Mesendoderm (in vitro differentiated cells): ENCODE data around the gene EYS.
"Not testable (repeated sequence)": the region's sequence is repeated elsewhere in the genome, so short reads cannot be mapped to it uniquely, and the experiment has no call there.

Experiments used
- DNase-seq: peaks from one replicate; pipeline ENCODE4 v3.0.0; 2013
- H2AK5ac ChIP-seq: 2 replicates; pipeline ENCODE4 v1.6.1; 2013; ENCODE audit warnings: low read length, inconsistent platforms
- H2BK120ac ChIP-seq: 2 replicates; pipeline ENCODE4 v1.6.1; 2013; ENCODE audit warnings: low read depth, mild to moderate bottlenecking, low read length, moderate library complexity, mixed read lengths
- H2BK15ac ChIP-seq: replicated peaks from 2 replicates; pipeline ENCODE4 v1.6.1; 2013; ENCODE audit warnings: low read depth, mild to moderate bottlenecking, moderate library complexity
- H2BK5ac ChIP-seq: 2 replicates; pipeline ENCODE4 v1.6.1; 2013; ENCODE audit warnings: low read length, inconsistent platforms
- H3K18ac ChIP-seq: 2 replicates; pipeline ENCODE4 v1.6.1; 2013; ENCODE audit warnings: mild to moderate bottlenecking, low read length, mixed read lengths
- H3K23ac ChIP-seq: one replicate; pipeline ENCODE4 v1.6.1; 2013; ENCODE audit warnings: low read length
- H3K27ac ChIP-seq: 2 replicates; pipeline ENCODE4 v1.5.1; 2013; ENCODE audit warnings: low read depth, mild to moderate bottlenecking, inconsistent platforms, low read length, moderate library complexity
- H3K27me3 ChIP-seq: 2 replicates; pipeline ENCODE4 v1.6.1; 2013; ENCODE audit warnings: low read length, control low read depth, mild to moderate bottlenecking, inconsistent platforms; ENCODE audit not compliant: insufficient read depth, poor library complexity
- H3K36me3 ChIP-seq: 2 replicates; pipeline ENCODE4 v1.6.1; 2013; ENCODE audit warnings: low read length, inconsistent platforms; ENCODE audit not compliant: control insufficient read depth, insufficient read depth
- H3K4ac ChIP-seq: one replicate; pipeline ENCODE4 v1.6.1; 2013; ENCODE audit warnings: low read depth, mild to moderate bottlenecking, low read length, moderate library complexity
- H3K4me1 ChIP-seq: 2 replicates; pipeline ENCODE4 v1.6.1; 2013; ENCODE audit warnings: low read depth, low read length, inconsistent platforms; ENCODE audit not compliant: control insufficient read depth
- H3K4me2 ChIP-seq: 2 replicates; pipeline ENCODE4 v1.6.1; 2013; ENCODE audit warnings: low read length
- H3K4me3 ChIP-seq: 2 replicates; pipeline ENCODE4 v1.5.1; 2013; ENCODE audit warnings: mild to moderate bottlenecking, low read length
- H3K56ac ChIP-seq: one replicate; pipeline ENCODE4 v1.6.1; 2013; ENCODE audit warnings: low read length
- H3K79me1 ChIP-seq: 2 replicates; pipeline ENCODE4 v1.6.1; 2013; ENCODE audit warnings: low read length, inconsistent platforms
- H3K79me2 ChIP-seq: 2 replicates; pipeline ENCODE4 v1.6.1; 2013; ENCODE audit warnings: mild to moderate bottlenecking, low read length; ENCODE audit not compliant: control insufficient read depth, insufficient read depth
- H3K9ac ChIP-seq: 2 replicates; pipeline ENCODE4 v1.6.1; 2013; ENCODE audit warnings: low read length, inconsistent platforms
- H4K5ac ChIP-seq: one replicate; pipeline ENCODE4 v1.6.1; 2013; ENCODE audit warnings: low read length
- H4K8ac ChIP-seq: one replicate; pipeline ENCODE4 v1.6.1; 2013; ENCODE audit warnings: low read depth, mild to moderate bottlenecking, control low read depth, low read length, moderate library complexity
- WGBS: extraction: QIAGEN DNeasy Blood & Tissue Kit; methylation state at CpG from one replicate; pipeline ENCODE4 v1.1.7; 2013; ENCODE audit warnings: low lambda C conversion rate, missing lambda C conversion rate; ENCODE audit not compliant: insufficient coverage; ENCODE audit errors: extremely low coverage; 5-methylcytosine and 5-hydroxymethylcytosine counted together

Gene EYS

DNA sequence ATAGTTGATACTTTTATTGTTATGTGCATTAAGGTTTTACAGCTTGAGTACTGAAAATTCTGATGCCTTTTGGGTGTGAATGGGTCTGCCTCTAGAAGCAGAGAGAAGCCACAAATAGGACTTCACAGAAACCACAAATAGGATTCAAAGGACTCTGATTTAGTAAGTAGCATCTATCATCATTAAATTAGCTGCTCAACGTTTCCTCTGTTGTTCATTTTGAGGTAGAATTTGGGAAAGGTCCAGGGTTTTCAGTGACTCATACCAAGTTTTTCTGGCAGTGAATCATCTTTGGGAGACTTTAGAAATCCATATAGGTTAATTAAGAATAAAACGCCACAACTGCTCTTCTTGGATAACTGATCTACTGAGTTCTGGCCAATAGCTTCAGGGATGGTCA, 1966.3 kb downstream of the EYS start:
- Histone ChIP-seq H3K4me2 (no peak overlapping the region), H4K5ac (no peak overlapping the region), H4K8ac (no peak overlapping the region), H3K18ac (no peak overlapping the region), H3K79me1 (no peaks in the 10 kb centered on the region), H3K4me1 (no peaks in the 10 kb centered on the region), H3K79me2 (no peaks in the 10 kb centered on the region), H3K4me3 (no peak overlapping the region), H3K27ac (no peak overlapping the region), H2BK120ac (no peak overlapping the region), H2AK5ac (no peak overlapping the region), H3K23ac (no peak overlapping the region), H3K56ac (no peak overlapping the region), H3K9ac (no peak overlapping the region), H2BK5ac (no peak overlapping the region), H3K27me3 (no peaks in the 10 kb centered on the region), H3K36me3 (no peaks in the 10 kb centered on the region), H2BK15ac (no peak overlapping the region), H3K4ac (no peak overlapping the region)
- no peak for DNase-seq
- WGBS: no CpG with 5 or more reads among the region's 2 CpGs

DNA sequence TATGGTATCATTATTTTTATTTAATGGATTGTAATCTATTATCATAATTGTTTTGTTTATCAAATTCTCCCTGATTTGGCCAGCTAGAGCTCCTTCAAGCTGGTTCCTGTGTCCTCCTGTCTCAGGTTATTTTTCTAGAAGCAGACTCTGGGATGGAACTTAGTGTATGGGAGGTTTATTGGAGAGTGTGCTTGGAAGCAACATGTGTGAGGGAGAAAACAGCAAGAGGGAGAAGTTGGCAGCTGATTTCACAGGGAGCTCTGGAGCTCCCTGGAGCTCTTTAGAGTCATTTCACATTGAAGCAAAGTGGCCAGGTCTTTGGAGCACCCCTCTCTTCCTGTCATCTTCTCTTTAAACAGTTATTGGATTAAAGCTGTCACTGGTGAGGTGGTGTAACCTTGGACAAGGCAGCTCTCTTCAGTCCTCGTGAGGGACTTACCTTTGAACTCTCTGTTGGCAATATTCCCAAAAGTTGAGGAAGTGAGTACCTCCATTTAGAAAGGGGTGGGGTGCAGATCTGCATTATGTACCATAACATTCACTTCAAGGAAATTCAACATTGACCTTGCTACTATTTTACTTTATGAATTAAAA, 1967.8 kb downstream of the EYS start:
- no CpG with 5 or more reads among the region's 1 CpG for WGBS
- H3K4me2 ChIP-seq: no peak overlapping the region
- no peak overlapping the region for H2AK5ac ChIP-seq
- H2BK5ac ChIP-seq: no peak overlapping the region
- no peak for DNase-seq
- H3K4ac ChIP-seq: no peak overlapping the region
- no peaks in the 10 kb centered on the region for H3K27me3 ChIP-seq
- H3K4me3 ChIP-seq: no peak overlapping the region
- H3K9ac ChIP-seq: no peak overlapping the region
- no peak overlapping the region for H3K23ac ChIP-seq
- H3K79me1 ChIP-seq: no peaks in the 10 kb centered on the region
- no peaks in the 10 kb centered on the region for H3K36me3 ChIP-seq
- H3K56ac ChIP-seq: no peak overlapping the region
- no peak overlapping the region for H3K27ac ChIP-seq
- H4K5ac ChIP-seq: no peak overlapping the region
- no peak overlapping the region for H2BK120ac ChIP-seq
- no peak overlapping the region for H2BK15ac ChIP-seq
- H3K18ac ChIP-seq: no peak overlapping the region
- no peaks in the 10 kb centered on the region for H3K4me1 ChIP-seq
- no peak overlapping the region for H4K8ac ChIP-seq
- no peaks in the 10 kb centered on the region for H3K79me2 ChIP-seq

DNA sequence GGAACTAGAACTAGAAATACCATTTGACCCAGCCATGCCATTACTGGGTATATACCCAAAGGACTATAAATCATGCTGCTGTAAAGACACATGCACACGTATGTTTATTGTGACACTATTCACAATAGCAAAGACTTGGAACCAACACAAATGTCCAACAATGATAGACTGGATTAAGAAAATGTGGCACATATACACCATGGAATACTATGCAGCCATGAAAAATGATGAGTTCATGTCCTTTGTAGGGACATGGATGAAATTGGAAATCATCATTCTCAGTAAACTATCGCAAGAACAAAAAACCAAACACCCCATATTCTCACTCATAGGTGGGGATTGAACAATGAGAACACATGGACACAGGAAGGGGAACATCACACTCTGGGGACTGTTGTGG, 1968.8 kb downstream of the EYS start:
- not testable (repeated sequence) for H3K4me2 ChIP-seq, H2BK5ac ChIP-seq, H3K4me3 ChIP-seq, H3K79me1 ChIP-seq, H3K9ac ChIP-seq, H3K79me2 ChIP-seq, H3K4me1 ChIP-seq, H2BK120ac ChIP-seq, H3K18ac ChIP-seq, H2AK5ac ChIP-seq, H4K5ac ChIP-seq, H4K8ac ChIP-seq, H3K36me3 ChIP-seq, DNase-seq, H3K27ac ChIP-seq, H2BK15ac ChIP-seq, H3K4ac ChIP-seq, H3K56ac ChIP-seq, H3K23ac ChIP-seq, H3K27me3 ChIP-seq
- WGBS: no CpG with 5 or more reads among the region's 2 CpGs

DNA sequence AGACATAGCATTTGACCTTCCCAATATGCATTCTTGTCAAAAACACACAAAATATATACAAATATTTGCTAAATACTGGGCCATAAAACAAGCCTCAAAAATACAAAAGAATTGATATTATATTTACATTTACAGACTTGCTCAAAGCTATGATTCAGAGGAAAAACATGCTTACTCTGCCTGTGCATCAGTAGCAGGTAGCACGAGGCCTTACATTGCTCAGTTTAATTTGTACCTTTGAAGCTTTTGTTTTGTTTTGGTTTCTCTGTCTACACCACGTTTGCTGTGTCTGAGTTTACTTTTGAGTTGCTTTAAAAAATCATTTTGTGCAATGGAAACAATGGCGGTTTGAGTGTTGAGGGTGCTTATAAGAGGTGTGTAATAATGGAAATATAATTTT, 1972.1 kb downstream of the EYS start:
- H3K4me1 ChIP-seq: no peaks in the 10 kb centered on the region

DNA sequence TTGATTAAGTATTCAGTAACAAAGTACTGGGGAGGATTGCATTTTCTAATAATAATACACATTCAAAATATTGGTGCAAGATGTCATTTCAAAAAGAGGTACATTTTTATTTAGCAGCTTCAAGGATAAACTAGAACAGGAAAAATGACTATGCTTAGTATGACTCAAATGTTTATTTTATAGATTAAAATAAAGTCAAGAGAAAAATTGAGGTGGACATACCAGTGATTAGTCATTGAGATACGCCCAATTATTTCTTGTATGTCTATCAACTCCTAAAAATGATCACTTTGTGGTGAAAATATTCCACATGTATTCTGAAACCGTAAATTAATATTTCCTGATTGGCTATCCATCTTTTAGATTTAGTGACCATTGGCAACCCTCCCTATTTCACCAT, 1974.7 kb downstream of the EYS start:
- H3K4me1 ChIP-seq: no peaks in the 10 kb centered on the region
- H3K56ac ChIP-seq: no peak overlapping the region
- H4K5ac ChIP-seq: no peak overlapping the region
- H3K79me1 ChIP-seq: no peaks in the 10 kb centered on the region
- DNase-seq: no peak
- no peak overlapping the region for H2BK120ac ChIP-seq
- no peak overlapping the region for H2BK5ac ChIP-seq
- no peaks in the 10 kb centered on the region for H3K79me2 ChIP-seq
- no peak overlapping the region for H3K18ac ChIP-seq
- no peak overlapping the region for H3K4ac ChIP-seq
- H4K8ac ChIP-seq: no peak overlapping the region
- no peak overlapping the region for H3K4me3 ChIP-seq
- H3K27me3 ChIP-seq: no peaks in the 10 kb centered on the region
- H3K27ac ChIP-seq: no peak overlapping the region
- no peak overlapping the region for H2AK5ac ChIP-seq
- no peak overlapping the region for H3K9ac ChIP-seq
- H3K36me3 ChIP-seq: no peaks in the 10 kb centered on the region
- WGBS: no CpG with 5 or more reads among the region's 2 CpGs
- no peak overlapping the region for H2BK15ac ChIP-seq
- no peak overlapping the region for H3K23ac ChIP-seq
- H3K4me2 ChIP-seq: no peak overlapping the region

More for the DNA sequence above, 1972.1 kb downstream of the EYS start:
- DNase-seq: no peak
- Histone ChIP-seq H3K4me2 (no peak overlapping the region), H3K27me3 (no peaks in the 10 kb centered on the region), H3K27ac (no peak overlapping the region), H3K79me1 (no peaks in the 10 kb centered on the region), H3K23ac (no peak overlapping the region), H2AK5ac (no peak overlapping the region), H3K79me2 (no peaks in the 10 kb centered on the region), H2BK15ac (no peak overlapping the region), H3K56ac (no peak overlapping the region), H3K4me3 (no peak overlapping the region), H2BK120ac (no peak overlapping the region), H3K9ac (no peak overlapping the region), H3K18ac (no peak overlapping the region), H3K4ac (no peak overlapping the region), H2BK5ac (no peak overlapping the region), H4K5ac (no peak overlapping the region), H3K36me3 (no peaks in the 10 kb centered on the region), H4K8ac (no peak overlapping the region)
- WGBS: no CpG with 5 or more reads among the region's 3 CpGs

DNA sequence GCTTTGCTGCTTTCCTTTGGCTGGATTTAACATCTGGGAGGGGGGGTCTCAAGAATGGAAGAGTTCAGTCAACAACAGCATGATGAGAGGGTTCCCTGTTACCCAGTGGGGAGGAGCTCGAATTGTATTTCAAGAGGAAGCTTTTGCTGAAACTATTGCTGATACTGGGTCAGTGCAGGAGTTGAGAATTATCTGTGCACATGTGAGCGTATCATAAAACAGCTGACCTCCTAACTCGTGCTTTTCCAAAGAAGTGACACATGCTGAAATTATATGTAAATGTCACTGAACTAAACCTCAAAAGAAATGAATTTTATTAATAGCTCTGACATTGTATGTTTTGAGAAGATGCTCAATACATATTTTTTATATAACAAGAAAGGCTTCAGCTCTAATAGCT, 1975.1 kb downstream of the EYS start:
- H2BK5ac ChIP-seq: no peak overlapping the region
- no peak overlapping the region for H4K5ac ChIP-seq
- H3K9ac ChIP-seq: no peak overlapping the region
- H3K27ac ChIP-seq: no peak overlapping the region
- H2AK5ac ChIP-seq: no peak overlapping the region
- H3K56ac ChIP-seq: no peak overlapping the region
- no peaks in the 10 kb centered on the region for H3K27me3 ChIP-seq
- H3K4ac ChIP-seq: no peak overlapping the region
- no peak overlapping the region for H2BK120ac ChIP-seq
- no peaks in the 10 kb centered on the region for H3K4me1 ChIP-seq
- H3K4me2 ChIP-seq: no peak overlapping the region
- no peaks in the 10 kb centered on the region for H3K36me3 ChIP-seq
- no peak overlapping the region for H3K23ac ChIP-seq
- H2BK15ac ChIP-seq: no peak overlapping the region
- H3K79me2 ChIP-seq: no peaks in the 10 kb centered on the region
- no peak overlapping the region for H3K4me3 ChIP-seq
- no peak overlapping the region for H3K18ac ChIP-seq
- DNase-seq: no peak
- no peak overlapping the region for H4K8ac ChIP-seq
- no CpG with 5 or more reads among the region's 3 CpGs for WGBS
- no peaks in the 10 kb centered on the region for H3K79me1 ChIP-seq
